D341Med (cell line): ENCODE data around the gene LRRC74A.

Experiments used
- DNase-seq: peaks from one replicate; pipeline ENCODE4 v3.0.0; 2012; ENCODE audit warnings: low spot score

LRRC74A gene

DNA sequence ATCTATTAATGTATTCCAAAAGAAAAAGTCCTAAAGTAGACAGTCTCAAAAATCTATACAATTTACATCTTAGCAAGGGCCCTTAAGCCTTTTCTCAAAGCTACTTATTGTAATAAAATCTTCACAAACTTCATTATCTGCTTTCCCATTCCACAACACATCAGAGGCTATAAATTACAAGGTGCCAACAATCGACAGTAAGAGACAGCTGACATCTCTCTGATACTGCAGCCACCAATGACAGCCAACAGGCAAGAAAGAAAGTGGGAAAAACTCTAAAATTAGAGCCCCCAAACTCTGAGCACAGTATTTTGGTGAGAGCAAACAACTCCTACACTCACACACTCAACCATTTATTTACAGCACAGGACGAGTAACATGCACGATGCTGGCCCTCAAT, 15.7 kb upstream of the LRRC74A start:
- no peak for DNase-seq

DNA sequence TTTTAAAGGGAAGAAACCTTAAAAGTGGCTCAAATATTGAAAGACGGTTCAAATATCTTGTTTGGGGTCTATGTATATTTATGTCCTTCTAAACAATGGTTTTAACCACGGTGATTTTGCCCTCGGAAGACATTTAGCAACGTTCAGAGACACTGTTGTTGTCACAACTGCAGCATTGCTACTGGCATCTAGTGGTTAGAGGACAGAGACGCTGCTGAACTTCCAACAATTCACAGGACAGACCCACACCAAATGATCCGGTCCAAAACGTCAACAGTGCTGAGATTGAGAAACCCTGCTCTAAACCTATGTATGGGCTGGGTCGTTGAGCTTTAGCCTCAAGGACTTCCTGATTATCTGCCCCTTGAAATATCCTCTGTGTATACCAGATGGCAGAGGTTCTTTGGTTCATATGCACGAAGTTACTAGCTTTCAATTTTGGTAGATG, 15.2 kb upstream of the LRRC74A start:
- no peak for DNase-seq

DNA sequence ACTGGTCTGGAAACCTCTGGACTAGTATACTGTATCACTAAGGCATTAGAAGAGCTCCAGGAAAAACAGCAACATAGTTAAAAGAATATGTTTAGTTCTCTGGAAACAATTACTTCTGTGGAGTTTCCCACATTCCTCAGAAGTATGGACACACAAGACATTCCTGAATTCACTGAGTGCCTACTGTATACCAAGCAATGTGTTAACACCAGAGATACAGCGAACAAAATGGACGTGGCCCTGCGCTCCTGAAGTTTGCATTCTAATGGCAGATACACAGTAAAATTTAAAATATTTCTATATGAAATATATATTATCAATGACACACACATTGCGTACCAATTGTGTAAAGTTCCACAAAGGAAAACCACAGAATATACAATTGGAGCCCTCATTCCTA, 14.6 kb upstream of the LRRC74A start:
- DNase-seq, result no peak

DNA sequence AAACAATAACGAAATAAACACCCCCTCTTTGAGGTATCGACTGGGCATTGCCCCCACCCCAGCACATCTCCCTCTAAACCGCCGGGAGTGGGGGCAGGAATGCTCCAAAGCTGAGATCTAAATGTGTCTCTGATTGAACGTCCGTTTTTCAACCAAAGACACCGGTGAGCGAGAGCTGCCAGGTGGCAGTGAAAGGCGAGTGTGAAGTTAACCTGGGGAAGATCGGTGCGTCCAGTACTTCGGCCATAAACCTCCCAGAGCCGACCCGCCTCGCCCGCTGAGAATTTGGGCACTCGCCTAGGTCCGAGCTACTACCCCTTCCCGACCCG, 14.2 kb upstream of the LRRC74A start:
- DNase-seq, result no peak

DNA sequence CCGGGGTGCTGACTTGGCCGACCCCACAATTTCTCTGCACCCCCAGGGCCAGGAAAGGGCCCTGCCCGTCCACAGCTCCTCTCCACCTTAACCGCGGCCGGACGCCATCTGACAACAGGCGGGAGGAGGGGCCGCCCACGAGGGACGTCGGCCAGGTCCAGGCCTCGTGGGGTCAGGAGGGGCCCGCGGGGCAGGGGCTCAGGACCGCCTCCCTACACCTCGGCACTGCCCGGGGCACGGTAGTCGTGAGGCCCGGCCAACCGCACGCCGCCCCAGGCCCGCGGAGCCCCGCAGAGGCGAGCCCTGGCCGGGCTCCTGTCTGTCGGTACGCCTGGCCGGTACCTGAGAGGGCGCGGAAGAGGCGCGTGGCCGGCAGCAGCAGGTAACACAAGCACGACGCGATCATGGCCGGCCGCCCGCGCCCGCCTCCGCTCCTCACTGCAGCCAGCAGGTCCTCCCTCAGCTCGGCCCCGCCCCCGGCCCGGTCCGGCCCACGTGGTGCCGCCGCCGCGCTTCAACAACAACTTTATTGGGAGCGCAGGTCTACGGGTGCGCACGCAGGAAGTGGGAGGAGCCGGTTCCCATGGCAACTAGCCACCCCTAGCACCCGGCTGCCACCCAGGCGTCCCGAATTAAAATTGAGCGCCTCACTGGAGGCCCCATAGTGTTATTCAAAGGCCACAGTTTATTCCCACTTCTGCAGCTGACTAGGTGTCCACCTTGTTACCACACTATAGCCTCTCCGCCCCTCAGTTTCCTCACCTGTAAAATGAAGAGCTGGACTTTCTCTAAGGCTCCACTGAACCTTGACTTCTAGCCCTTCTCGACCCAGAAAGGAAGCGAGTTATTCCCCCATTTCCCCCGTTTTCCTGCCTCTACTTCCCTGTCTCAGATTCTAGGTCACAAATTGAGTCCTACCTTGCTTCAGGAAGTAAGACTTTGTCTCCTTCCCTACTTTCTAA, 13.5 kb upstream of the LRRC74A start, which contains the start of gene ANGEL1:
Gene ANGEL1, minus strand, starts transcription at position 461 of the 962 bp plus-strand sequence. Its CDS starts 55 bp downstream, at position 406.
- peak; percentile 97 for DNase-seq

DNA sequence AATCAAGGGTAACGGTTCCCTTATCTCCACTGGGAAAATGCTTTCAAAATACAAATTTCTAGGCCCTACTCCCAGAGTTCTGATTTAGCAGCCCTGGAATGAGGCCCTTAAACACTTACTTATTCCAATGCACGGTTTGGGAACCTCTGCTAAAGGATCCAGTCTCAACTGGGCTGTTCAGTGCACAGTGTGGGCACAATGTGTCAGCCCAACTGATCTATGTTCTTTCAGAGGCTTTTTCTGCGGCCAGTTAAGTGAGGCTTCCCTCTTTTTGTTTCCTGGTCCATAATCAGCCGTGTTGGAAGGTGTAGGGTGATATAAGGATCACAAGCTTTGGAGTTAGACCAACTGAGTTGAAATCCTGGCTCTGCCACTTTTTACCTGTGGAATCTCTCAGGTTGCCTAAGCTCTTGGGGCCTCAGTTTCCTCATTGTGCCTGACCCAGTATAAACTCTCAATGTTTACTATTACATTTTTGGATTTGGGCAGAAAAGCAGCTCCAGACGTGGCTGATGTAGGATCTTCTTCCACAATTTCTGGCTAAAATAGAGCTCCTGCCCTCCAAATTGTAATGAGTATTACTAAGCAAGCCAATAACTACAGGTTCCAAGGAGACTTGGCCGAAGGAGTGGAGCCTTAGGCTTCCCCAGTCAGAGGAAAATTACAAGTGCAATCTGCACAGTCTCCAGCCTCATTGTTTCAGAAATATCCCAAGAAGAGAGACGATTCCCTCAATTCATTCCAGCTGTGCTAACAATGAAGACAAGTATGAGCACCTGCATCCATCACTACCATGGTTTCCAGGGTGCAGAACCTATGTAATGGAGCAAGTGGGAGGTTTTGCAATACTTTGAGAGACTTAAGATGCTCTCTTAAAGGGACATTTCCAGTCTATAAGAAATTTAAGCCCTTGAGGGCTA, 11.2 kb upstream of the LRRC74A start:
- DNase-seq, result no peak

DNA sequence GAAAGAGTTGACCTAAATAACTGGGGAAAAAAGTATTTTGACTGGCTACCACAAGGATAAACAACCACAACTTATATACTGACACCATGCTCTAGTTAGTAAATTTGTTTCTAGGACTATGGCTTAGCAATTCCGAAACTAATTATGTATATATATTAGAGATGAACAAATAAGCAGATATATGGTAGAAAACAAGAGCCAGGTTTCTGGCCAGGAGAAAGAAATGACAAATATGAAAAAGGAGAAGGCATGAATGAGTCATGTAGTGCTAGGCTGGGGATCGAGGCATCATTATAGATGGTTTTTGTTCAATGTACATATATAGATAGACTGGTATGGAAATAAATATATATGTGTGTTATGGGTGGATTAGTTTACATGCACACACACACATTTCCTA, 5.5 kb upstream of the LRRC74A start:
- no peak for DNase-seq

DNA sequence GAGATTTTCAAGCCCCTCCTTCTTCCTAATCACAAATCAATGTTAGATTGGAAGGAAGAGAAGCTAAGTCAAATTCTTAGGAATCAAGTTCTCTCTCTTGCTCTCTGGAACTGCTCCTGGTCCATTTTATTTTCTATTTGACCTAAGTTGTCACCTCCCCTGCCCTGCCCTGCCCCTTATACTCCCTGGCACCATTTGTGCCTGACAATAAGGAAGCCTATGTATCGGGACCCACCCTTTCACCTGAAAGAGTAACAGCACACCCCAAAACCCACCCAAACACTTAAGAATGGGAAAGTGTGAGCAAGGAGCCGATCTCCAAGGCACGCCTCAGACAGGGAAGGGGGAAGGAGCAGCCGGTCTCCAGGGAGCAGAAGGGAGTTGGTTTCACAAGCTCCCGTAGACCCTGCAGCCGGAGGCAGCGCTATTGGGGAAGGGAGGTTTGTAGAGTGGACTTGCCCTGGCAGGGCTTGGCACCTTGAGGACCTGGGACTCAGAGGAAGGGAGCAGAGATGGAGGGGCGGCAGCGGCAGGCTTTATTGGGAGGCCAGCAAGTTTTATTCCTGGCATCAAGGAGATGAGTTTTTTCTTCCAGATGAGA, 1.6 kb downstream of the LRRC74A start:
- DNase-seq, result no peak

DNA sequence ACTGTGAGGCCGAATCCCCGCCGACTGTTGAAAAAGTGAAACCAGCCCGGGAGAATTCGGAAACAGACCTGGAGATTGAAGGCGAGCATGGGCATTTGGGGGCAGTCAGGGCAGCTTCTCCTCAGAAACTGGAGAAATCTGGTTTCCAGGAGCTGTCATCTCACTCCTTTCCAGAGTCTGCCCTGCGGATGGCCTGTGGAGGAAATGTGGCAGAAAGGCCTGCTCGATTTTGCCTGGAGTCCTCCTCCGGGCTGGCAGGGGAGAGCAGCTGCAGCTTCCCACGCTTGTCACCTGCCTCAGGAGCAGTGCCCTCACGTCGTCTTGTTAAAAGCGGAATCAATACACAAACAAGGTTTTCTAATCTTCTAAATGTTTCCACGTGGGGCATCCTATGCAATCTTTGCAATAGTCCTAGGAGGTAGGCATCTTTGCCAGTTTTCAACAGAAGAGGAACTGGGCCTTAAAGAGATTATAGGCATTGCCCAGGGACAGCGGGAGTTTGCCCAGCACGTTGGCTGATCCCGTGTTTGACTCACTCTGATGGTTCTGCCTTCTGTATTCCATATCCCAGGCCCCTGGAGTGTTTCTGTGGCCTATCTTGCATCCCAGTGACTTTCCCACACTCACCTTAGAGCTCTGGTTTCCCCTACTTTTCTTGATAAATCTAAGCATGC, 2.3 kb downstream of the LRRC74A start:
- no peak for DNase-seq

DNA sequence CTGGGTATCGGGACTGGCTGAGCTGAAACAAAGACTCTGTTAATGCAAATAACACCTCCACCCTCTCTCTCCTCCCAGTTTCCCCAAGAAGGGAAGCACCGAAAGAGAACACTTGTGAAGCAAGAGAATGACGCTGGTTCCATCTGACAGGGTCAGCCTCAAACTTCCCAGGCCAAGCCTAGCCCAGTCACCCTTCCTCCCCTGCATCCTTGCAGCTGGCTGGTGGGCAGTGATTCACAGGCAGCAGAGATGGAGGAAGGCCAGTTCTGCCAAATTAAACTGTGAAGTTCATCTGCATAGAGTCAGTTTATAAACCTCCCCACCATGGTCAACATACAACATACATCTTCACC, 2.8 kb downstream of the LRRC74A start:
- DNase-seq, result no peak

DNA sequence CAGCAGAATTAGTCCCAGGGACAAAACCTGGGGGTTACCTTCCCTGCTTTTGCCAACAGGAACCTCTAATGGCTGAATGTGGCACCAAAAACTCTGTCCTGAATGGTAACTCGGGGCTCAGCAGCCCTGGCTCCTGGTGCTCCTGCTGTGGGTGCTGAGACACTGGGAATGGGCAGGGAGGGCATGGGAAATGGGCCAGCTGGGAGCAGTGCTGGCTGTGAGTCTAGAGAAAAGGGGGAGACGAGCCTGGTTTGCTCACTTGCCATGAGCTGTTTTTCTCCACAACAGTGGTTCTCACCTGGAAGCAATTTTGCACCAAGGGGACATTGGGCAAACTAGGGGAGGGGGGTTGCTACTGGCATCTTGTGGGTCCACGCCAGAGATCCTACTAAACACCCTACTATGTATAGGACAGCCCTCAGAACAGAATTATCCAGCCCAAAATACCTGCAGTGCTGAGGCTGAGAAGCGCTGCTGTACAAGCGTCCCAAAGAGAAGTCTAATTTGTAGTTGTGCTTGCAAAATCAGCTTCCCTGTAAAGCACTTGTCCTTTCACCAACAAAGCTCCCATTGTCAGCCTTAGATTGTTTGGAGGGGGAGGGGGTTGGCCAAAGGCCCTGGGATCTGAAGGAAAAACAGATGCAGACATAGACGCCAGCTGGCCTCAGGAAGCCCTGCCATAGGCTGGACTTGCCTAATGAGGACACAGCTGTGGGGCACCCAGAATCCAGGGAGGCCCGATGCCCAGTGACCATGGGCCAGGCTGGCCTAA, 3.6 kb downstream of the LRRC74A start:
- DNase-seq, result no peak

DNA sequence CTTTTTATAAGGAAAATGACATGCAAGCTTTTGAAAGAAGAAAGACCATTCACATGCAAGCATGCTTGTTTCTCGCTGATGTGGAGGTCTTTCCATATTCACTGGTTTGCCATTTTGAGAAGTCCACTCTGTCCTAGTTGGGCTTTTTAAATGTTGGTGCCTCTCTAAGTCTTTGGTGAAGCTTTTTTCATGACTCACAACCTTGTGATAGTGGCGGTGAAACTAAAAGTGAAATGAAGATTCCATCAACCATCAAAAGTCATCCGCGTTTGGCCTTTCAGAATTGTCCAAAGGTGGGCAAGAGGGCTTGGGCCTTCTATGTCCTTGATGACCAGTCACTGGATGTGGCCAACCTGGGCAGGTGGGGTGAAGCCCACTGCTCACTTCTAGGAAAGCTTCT, 4.3 kb downstream of the LRRC74A start:
- DNase-seq, result no peak

DNA sequence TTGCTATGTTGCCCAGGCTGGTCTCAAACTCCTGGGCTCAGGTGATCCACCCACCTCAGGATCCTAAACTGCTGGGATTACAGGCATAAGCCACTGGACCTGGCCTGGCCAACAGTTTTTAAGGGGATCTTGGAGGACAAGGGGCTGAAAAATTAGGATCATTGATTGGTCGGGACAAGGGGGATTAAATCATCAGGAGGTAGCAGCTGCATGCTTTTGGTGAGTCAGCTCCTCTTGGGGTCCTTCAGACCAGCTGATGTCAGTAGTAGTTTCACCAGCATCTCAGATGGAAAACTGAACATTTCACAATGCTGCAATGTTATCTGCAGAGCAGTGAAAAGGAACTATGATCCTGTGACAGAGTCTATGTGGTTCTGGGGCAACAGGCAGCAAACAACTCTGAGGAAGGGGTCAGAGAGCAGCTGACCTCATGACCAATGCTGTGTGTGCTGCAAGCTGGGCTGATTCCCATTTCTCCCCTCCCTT, 6.3 kb downstream of the LRRC74A start:
- DNase-seq, result no peak

DNA sequence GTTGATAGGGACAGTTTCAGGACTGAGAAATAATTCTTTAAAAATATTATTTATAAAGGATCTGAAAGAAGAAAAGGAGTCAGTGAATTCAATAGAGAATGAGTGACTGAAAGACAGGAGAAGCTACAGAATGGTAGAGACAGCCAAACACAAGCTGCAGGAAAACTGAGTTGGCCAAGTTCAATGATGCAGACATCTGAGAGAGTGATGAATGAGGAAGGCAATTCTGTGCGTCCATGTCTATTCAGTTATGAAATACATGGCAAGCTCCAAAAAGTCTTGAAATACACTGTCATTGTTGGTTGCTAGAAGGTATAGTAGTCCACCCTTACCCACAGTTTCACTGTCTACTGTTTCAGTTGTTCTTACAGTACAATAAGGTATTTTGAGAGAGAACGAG, 6.8 kb downstream of the LRRC74A start:
- DNase-seq, result no peak

DNA sequence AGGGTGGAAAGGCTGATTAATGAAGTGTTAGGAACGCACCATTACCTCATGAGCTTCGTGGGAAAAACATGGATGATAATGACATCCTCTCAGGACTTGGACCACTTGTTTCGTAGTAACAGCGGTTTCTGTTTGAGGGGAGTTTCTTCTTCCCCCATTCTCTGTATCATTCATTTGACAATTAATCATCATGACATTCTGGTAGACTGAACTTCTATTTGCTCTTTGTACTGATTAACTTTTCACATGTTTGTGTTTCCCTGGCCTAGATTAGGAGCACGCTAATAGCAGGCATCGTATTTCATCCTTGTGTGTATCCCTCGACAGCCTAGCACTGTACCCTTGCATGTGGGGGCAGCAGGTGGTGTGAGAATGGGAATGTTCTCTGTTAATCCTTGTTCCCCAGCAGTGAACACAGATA, 8.0 kb downstream of the LRRC74A start:
- no peak for DNase-seq

DNA sequence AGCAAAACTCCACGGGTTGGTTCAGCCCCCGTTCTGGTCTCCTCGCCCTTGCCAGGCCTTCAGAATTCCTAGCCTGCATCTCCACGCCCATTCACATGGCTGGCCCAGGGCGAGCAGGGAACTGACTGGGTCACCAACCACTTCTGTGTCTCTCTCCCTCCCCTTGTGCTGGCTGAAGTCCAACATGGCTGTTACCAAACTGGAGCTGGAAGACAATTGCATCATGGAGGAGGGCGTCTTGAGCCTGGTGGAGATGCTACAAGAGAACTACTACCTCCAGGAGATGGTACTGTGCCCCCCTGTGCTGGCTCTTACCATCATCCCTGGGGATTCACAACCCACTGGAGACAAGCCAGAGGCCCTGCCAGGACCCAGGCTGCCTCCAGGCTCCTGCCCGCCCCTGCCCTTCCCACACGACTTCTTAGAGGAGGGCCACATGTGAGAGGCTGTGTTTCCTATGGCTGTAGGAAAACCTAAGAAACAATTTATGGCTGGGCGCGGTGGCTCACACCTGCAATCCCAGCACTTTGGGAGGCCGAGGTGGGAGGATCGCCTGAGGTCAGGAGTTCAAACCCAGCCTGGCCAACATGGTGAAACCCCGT, 9.9 kb downstream of the LRRC74A start:
- no peak for DNase-seq

DNA sequence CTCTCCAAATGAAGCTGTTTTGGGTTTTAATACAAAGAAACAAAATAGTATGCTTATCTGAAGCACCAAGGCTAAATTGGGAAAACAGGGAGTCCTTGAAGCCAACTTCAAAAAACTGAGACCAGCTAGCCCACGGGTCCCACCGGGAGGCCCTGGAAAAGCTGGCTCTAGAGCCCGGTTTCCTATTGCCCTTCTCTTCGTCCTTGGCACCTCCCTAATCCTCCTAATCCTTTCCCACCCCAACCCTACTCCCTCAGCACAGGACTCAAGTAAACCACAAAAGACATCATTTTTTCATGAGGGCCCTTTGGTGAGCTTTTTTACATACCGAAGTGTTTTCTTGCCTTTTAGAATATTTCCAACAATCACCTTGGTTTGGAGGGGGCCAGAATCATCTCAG, 11.3 kb downstream of the LRRC74A start:
- DNase-seq, result no peak

DNA sequence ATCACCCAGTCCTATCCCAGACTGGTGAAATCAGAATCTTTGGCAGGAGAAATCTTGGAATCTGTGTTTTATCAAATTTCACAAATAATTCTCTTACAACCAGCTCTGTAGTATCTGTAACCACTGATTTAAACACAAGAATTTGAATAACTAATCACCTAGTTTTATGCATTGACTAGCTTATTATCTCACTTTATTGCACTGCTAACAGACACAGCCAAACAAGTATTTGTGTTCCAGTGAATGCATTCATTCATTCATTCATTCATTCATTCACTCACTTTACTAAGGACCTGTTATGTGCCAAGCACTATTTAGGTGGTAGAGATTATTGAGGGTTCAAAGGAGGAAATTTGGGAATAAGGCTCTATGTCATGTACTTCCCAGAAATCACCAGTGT, 16.2 kb downstream of the LRRC74A start:
- no peak for DNase-seq

DNA sequence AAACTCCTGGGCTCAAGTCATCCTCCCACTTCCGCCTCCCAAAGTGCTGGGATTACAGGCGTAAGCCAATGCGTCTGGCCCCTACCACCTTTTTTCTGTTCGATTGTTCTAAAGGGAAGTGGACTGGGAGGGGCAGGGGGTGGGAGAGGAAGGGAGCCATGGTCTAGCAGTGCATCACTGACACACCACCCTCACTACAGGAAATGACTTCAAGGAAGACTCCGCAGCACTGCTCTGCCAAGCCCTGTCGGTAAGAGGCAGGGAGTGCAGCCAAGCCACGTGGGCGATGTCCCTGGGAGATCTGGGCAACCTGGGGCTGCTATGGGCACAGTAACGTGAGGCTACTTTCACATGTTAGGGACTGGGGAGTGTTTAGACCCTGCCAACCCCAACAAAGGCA, 18.0 kb downstream of the LRRC74A start:
- DNase-seq, result peak; percentile 48

DNA sequence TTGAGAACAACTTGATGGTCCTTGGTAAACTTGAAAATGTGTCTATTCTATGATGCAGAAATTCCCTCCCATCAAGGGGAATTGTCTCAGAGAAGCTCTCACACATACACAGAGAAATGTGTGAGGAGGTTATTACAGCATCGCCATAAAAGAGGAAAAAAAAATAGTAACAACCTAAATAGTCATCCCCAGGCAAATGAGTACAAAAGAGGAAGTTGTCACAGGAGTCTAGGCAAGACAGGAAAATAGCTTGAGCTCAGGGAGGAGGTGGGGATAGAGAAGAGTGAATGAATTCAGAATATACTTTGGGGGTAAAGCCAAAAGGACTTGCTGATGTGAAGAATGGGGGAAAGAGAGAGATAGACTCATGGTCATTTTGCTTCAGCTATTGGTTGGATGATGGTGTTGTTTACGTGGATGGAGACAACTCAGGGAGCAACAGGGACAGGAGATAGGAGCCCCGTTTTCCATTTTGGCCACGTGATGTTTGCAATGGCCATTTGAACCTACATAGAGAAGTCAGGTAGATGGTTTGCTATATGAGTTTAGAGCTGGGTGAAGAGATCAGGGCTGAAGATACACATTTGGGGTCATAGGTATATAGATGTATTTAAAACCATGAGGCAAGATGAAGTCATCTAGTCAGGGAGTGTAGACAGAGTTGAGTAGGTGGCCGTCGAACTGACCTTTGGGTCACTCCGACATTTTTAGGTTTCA, 20.3 kb downstream of the LRRC74A start:
- no peak for DNase-seq
